CD4-positive, CD25-positive, alpha-beta regulatory T cell (primary cell): ENCODE data around the gene GRIK1. TPM values are rescaled to one million over a fixed set of nuclear protein-coding genes. Genes with fewer than 3 reads are reported as not detected.

ENCODE experiments used
- ATAC-seq, 2 donors: fragments of 150-1000 bp; cut with Tn5 transposase; one replicate each; pipeline ENCODE4 v1.10.0; 2021; ENCODE audit warnings: low read depth in 2 of 2, moderate number of reproducible peaks in 2 of 2, moderate library complexity in 1 of 2
- DNase-seq, 3 donors: peaks; one replicate each; pipeline versions ENCODE4 v3.0.0 to v3.0.0-alpha.2; 2012 to 2022; ENCODE audit warnings: mixed read lengths in 1 of 3
- H3K27ac ChIP-seq: one replicate; pipeline ENCODE4 v1.7.0; 2013; ENCODE audit warnings: mild to moderate bottlenecking, low read length; ENCODE audit not compliant: insufficient read depth, poor library complexity, severe bottlenecking
- H3K27me3 ChIP-seq: one replicate; pipeline ENCODE4 v1.7.0; 2013; ENCODE audit warnings: low read length; ENCODE audit not compliant: control insufficient read depth, insufficient read depth
- H3K36me3 ChIP-seq: one replicate; pipeline ENCODE4 v1.7.0; 2013; ENCODE audit warnings: mild to moderate bottlenecking, low read length, moderate library complexity; ENCODE audit not compliant: control insufficient read depth, insufficient read depth
- H3K4me1 ChIP-seq: 2 replicates; pipeline ENCODE4 v1.7.0; 2013; ENCODE audit warnings: mild to moderate bottlenecking, low read length; ENCODE audit not compliant: insufficient read depth, control insufficient read depth, poor library complexity, severe bottlenecking
- H3K4me3 ChIP-seq: one replicate; pipeline ENCODE4 v1.7.0; 2013; ENCODE audit warnings: low read depth, mild to moderate bottlenecking, low read length, moderate library complexity
- H3K9me3 ChIP-seq, 2 experiments: 1 replicate in 1 of 2; 2 replicates in 1 of 2; pipeline ENCODE4 v1.7.0; 2013; ENCODE audit warnings: low read length in 2 of 2, mild to moderate bottlenecking in 1 of 2, moderate library complexity in 1 of 2; ENCODE audit not compliant: control insufficient read depth in 2 of 2
- H3K27ac Mint-ChIP-seq, 3 donors: one replicate each; pipeline ENCODE4 v1.8.0; 2020 to 2022; ENCODE audit warnings: mild to moderate bottlenecking in 3 of 3, mixed read lengths in 3 of 3, moderate library complexity in 2 of 3
- H3K27me3 Mint-ChIP-seq: one replicate; pipeline ENCODE4 v1.8.0; 2022; ENCODE audit warnings: mild to moderate bottlenecking, mixed read lengths
- H3K36me3 Mint-ChIP-seq: one replicate; pipeline ENCODE4 v1.8.0; 2020; ENCODE audit warnings: mixed read lengths
- H3K4me1 Mint-ChIP-seq, 4 donors: one replicate each; pipeline ENCODE4 v1.8.0; 2020 to 2022; ENCODE audit warnings: mixed read lengths in 4 of 4, mild to moderate bottlenecking in 1 of 4
- H3K4me3 Mint-ChIP-seq, 4 donors: one replicate each; pipeline ENCODE4 v1.8.0; 2020 to 2022; ENCODE audit warnings: mild to moderate bottlenecking in 4 of 4, mixed read lengths in 4 of 4, moderate library complexity in 3 of 4
- H3K9me3 Mint-ChIP-seq, 7 donors: one replicate each; pipeline ENCODE4 v1.8.0; 2020 to 2022; ENCODE audit warnings: mixed read lengths in 7 of 7, mild to moderate bottlenecking in 3 of 7, moderate library complexity in 2 of 7
- polyA plus RNA-seq, 4 donors: library from polyadenylated mRNA; unstranded; fragments of 300-500 nt; fragmentation: Illumina TruSeq; gene quantifications; one replicate each; pipeline ENCODE4 v1.2.3, GENCODE V29; 2021
- total RNA-seq: library from RNA; stranded (reverse); gene quantifications from one replicate; pipeline ENCODE4 v1.2.3, GENCODE V29; 2022

GRIK1 gene
- total and polyA plus RNA-seq, 5 donors from 2014 or later, result 0.06 TPM; not detected in 4

GRCh38 chr21:29817450-29817849 is 122.3 kb downstream of the GRIK1 start:
- H3K36me3 Mint-ChIP-seq, result no peaks in the 10 kb centered on the region
- H3K36me3 ChIP-seq, result no peaks in the 10 kb centered on the region
- no peaks in the 10 kb centered on the region for H3K4me1 ChIP-seq
- H3K27me3 ChIP-seq, result no peaks in the 10 kb centered on the region
- ATAC-seq (no peak), DNase-seq (no peak)
- H3K27ac ChIP-seq, result no peak overlapping the region
- H3K27me3 Mint-ChIP-seq, result no peaks in the 10 kb centered on the region
- H3K27ac Mint-ChIP-seq, result no peak overlapping the region
- no peaks in the 10 kb centered on the region for H3K9me3 ChIP-seq
- no peak overlapping the region for H3K4me3 ChIP-seq
- H3K9me3 Mint-ChIP-seq, result no peaks in the 10 kb centered on the region
- no peaks in the 10 kb centered on the region for H3K4me1 Mint-ChIP-seq
- no peak overlapping the region for H3K4me3 Mint-ChIP-seq

- Mint-ChIP-seq H3K36me3 (no peaks in the 10 kb centered on the region), H3K27ac (no peak overlapping the region), H3K4me3 (no peak overlapping the region), H3K4me1 (no peaks in the 10 kb centered on the region), H3K9me3 (no peaks in the 10 kb centered on the region), H3K27me3 (no peaks in the 10 kb centered on the region)
- H3K36me3 ChIP-seq, result no peaks in the 10 kb centered on the region
- no peak overlapping the region for H3K4me3 ChIP-seq
- DNase-seq (no peak), ATAC-seq (no peak)
- no peaks in the 10 kb centered on the region for H3K27me3 ChIP-seq
- no peaks in the 10 kb centered on the region for H3K9me3 ChIP-seq
- H3K4me1 ChIP-seq, result no peaks in the 10 kb centered on the region
- H3K27ac ChIP-seq, result no peak overlapping the region
Observed at GRCh38 chr21:29812947-29813346, 126.8 kb downstream of the GRIK1 start.

GRCh38 chr21:29810871-29811270 is 128.9 kb downstream of the GRIK1 start:
- no peaks in the 10 kb centered on the region for H3K4me1 Mint-ChIP-seq
- no peak overlapping the region for H3K4me3 ChIP-seq
- no peak overlapping the region for H3K4me3 Mint-ChIP-seq
- no peak overlapping the region for H3K27ac ChIP-seq
- H3K36me3 ChIP-seq, result no peaks in the 10 kb centered on the region
- no peaks in the 10 kb centered on the region for H3K36me3 Mint-ChIP-seq
- ATAC-seq (no peak), DNase-seq (no peak)
- no peaks in the 10 kb centered on the region for H3K27me3 Mint-ChIP-seq
- no peaks in the 10 kb centered on the region for H3K9me3 ChIP-seq
- no peaks in the 10 kb centered on the region for H3K9me3 Mint-ChIP-seq
- no peak overlapping the region for H3K27ac Mint-ChIP-seq
- H3K4me1 ChIP-seq, result no peaks in the 10 kb centered on the region
- H3K27me3 ChIP-seq, result no peaks in the 10 kb centered on the region

GRCh38 chr21:29808153-29808552 is 131.6 kb downstream of the GRIK1 start:
- no peak overlapping the region for H3K4me3 ChIP-seq
- no peaks in the 10 kb centered on the region for H3K36me3 Mint-ChIP-seq
- H3K4me1 ChIP-seq, result no peaks in the 10 kb centered on the region
- H3K27ac Mint-ChIP-seq, result no peak overlapping the region
- ATAC-seq (no peak), DNase-seq (no peak)
- no peak overlapping the region for H3K27ac ChIP-seq
- H3K27me3 Mint-ChIP-seq, result no peaks in the 10 kb centered on the region
- H3K4me1 Mint-ChIP-seq, result no peaks in the 10 kb centered on the region
- H3K27me3 ChIP-seq, result no peaks in the 10 kb centered on the region
- no peaks in the 10 kb centered on the region for H3K36me3 ChIP-seq
- no peaks in the 10 kb centered on the region for H3K9me3 ChIP-seq
- H3K9me3 Mint-ChIP-seq, result no peaks in the 10 kb centered on the region
- H3K4me3 Mint-ChIP-seq, result no peak overlapping the region

GRCh38 chr21:29805105-29805504 is 134.7 kb downstream of the GRIK1 start:
- Mint-ChIP-seq H3K4me1 (no peaks in the 10 kb centered on the region), H3K36me3 (no peaks in the 10 kb centered on the region), H3K27ac (no peak overlapping the region), H3K4me3 (no peak overlapping the region), H3K9me3 (peaks cover 0 to 2% (median 0%) of the 10 kb centered on the region in 7 donors), H3K27me3 (peaks cover 12% of the 10 kb centered on the region)
- DNase-seq (no peak), ATAC-seq (no peak)
- Histone ChIP-seq H3K36me3 (no peaks in the 10 kb centered on the region), H3K27me3 (no peaks in the 10 kb centered on the region), H3K9me3 (no peaks in the 10 kb centered on the region), H3K27ac (no peak overlapping the region), H3K4me3 (no peak overlapping the region), H3K4me1 (no peaks in the 10 kb centered on the region)

GRCh38 chr21:29803191-29803590 is 136.6 kb downstream of the GRIK1 start:
- H3K36me3 Mint-ChIP-seq, result no peaks in the 10 kb centered on the region
- no peaks in the 10 kb centered on the region for H3K9me3 ChIP-seq
- H3K27me3 Mint-ChIP-seq, result peaks cover 12% of the 10 kb centered on the region
- ATAC-seq, result no peak
- no peaks in the 10 kb centered on the region for H3K4me1 ChIP-seq
- no peaks in the 10 kb centered on the region for H3K27me3 ChIP-seq
- H3K4me3 Mint-ChIP-seq, result no peak overlapping the region
- H3K27ac Mint-ChIP-seq, result no peak overlapping the region
- no peak overlapping the region for H3K27ac ChIP-seq
- no peaks in the 10 kb centered on the region for H3K36me3 ChIP-seq
- H3K4me1 Mint-ChIP-seq, result no peaks in the 10 kb centered on the region
- H3K4me3 ChIP-seq, result no peak overlapping the region
- no peak for DNase-seq
- peaks cover 0 to 2% (median 0%) of the 10 kb centered on the region in 7 donors for H3K9me3 Mint-ChIP-seq

GRCh38 chr21:29801122-29801521 is 138.7 kb downstream of the GRIK1 start:
- H3K4me1 ChIP-seq, result no peaks in the 10 kb centered on the region
- Mint-ChIP-seq H3K4me1 (no peaks in the 10 kb centered on the region), H3K27me3 (peaks cover 16% of the 10 kb centered on the region), H3K9me3 (peaks cover 0 to 2% (median 0%) of the 10 kb centered on the region in 7 donors), H3K4me3 (no peak overlapping the region), H3K36me3 (no peaks in the 10 kb centered on the region), H3K27ac (no peak overlapping the region)
- H3K27ac ChIP-seq, result no peak overlapping the region
- DNase-seq (no peak), ATAC-seq (no peak)
- H3K4me3 ChIP-seq, result no peak overlapping the region
- no peaks in the 10 kb centered on the region for H3K27me3 ChIP-seq
- H3K36me3 ChIP-seq, result no peaks in the 10 kb centered on the region
- no peaks in the 10 kb centered on the region for H3K9me3 ChIP-seq

GRCh38 chr21:29800056-29800455 is 139.7 kb downstream of the GRIK1 start:
- no peak overlapping the region for H3K27ac ChIP-seq
- no peaks in the 10 kb centered on the region for H3K36me3 Mint-ChIP-seq
- no peak for ATAC-seq
- H3K4me3 Mint-ChIP-seq, result no peak overlapping the region
- peaks cover 16% of the 10 kb centered on the region for H3K27me3 Mint-ChIP-seq
- H3K36me3 ChIP-seq, result no peaks in the 10 kb centered on the region
- no peaks in the 10 kb centered on the region for H3K9me3 ChIP-seq
- H3K4me1 ChIP-seq, result no peaks in the 10 kb centered on the region
- no peak overlapping the region for H3K4me3 ChIP-seq
- peaks cover 0 to 2% (median 0%) of the 10 kb centered on the region in 7 donors for H3K9me3 Mint-ChIP-seq
- H3K4me1 Mint-ChIP-seq, result no peaks in the 10 kb centered on the region
- no peak for DNase-seq
- H3K27ac Mint-ChIP-seq, result no peak overlapping the region
- H3K27me3 ChIP-seq, result no peaks in the 10 kb centered on the region
